ENCODE data around the gene CNOT1.
A peak's percentile ranks its signal among the peaks of the same experiment; 100 is the strongest.
"Not testable (repeated sequence)": the region's sequence is repeated elsewhere in the genome, so short reads cannot be mapped to it uniquely, and the experiment has no call there.

CNOT1 gene

GRCh38 chr16:58665200-58665599 is 35.6 kb upstream of the CNOT1 start:
- Histone ChIP-seq H3K27ac (no peak overlapping the region), H3K4me3 (ENCODE audit: low read depth, low read length) (no peak overlapping the region), H3K36me3 (replicated peaks) (peaks cover 3% of the 10 kb centered on the region), H3K27me3 (replicated peaks) (no peaks in the 10 kb centered on the region)
- DNase-seq: no peak
- no peak for TF ChIP-seq CTCF (IDR thresholded peaks at IDR 0.05; ENCODE audit: low read depth, low read length, missing control alignments)
- in situ Hi-C loops (cut with HindIII; ENCODE audit: low pct_ligation_motif_present, low sequenced_read_pairs): no loop called here

- H3K36me3 ChIP-seq (replicated peaks): no peaks in the 10 kb centered on the region
- in situ Hi-C loops (cut with HindIII; ENCODE audit: low pct_ligation_motif_present, low sequenced_read_pairs): no loop called here
- H3K27me3 ChIP-seq (replicated peaks): no peaks in the 10 kb centered on the region
- H3K4me3 ChIP-seq (ENCODE audit: low read depth, low read length): no peak overlapping the region
- no peak overlapping the region for H3K27ac ChIP-seq
- peak; percentile 91 for DNase-seq
- peak; percentile 78 for TF ChIP-seq CTCF (IDR thresholded peaks at IDR 0.05; ENCODE audit: low read depth, low read length, missing control alignments)
Measured at GRCh38 chr16:58661199-58661830, 31.7 kb upstream of the CNOT1 start.

GRCh38 chr16:58659911-58660310 is 30.3 kb upstream of the CNOT1 start:
- DNase-seq; in situ Hi-C loops (cut with HindIII; ENCODE audit: low pct_ligation_motif_present, low sequenced_read_pairs); H3K4me3 ChIP-seq (ENCODE audit: low read depth, low read length): not testable (repeated sequence)

GRCh38 chr16:58658796-58659211 is 29.2 kb upstream of the CNOT1 start:
- TF ChIP-seq CTCF (IDR thresholded peaks at IDR 0.05; ENCODE audit: low read depth, low read length, missing control alignments): no peak
- Histone ChIP-seq H3K27ac (no peak overlapping the region), H3K36me3 (replicated peaks) (no peaks in the 10 kb centered on the region), H3K4me3 (ENCODE audit: low read depth, low read length) (no peak overlapping the region), H3K27me3 (replicated peaks) (no peaks in the 10 kb centered on the region)
- DNase-seq: peak; percentile 9
- in situ Hi-C loops (cut with HindIII; ENCODE audit: low pct_ligation_motif_present, low sequenced_read_pairs): no loop called here

More at GRCh38 chr16:58659911-58660310, 30.3 kb upstream of the CNOT1 start:
- not testable (repeated sequence) for H3K27me3 ChIP-seq (replicated peaks); H3K27ac ChIP-seq; H3K36me3 ChIP-seq (replicated peaks)

- TF ChIP-seq CTCF (IDR thresholded peaks at IDR 0.05; ENCODE audit: low read depth, low read length, missing control alignments): no peak
- Histone ChIP-seq H3K36me3 (replicated peaks) (no peaks in the 10 kb centered on the region), H3K27me3 (replicated peaks) (no peaks in the 10 kb centered on the region), H3K27ac (no peak overlapping the region), H3K4me3 (ENCODE audit: low read depth, low read length) (no peak overlapping the region)
- no peak for DNase-seq
- in situ Hi-C loops (cut with HindIII; ENCODE audit: low pct_ligation_motif_present, low sequenced_read_pairs): no loop called here
Measured at GRCh38 chr16:58656899-58657298, 27.3 kb upstream of the CNOT1 start.

- Histone ChIP-seq H3K27me3 (replicated peaks) (no peaks in the 10 kb centered on the region), H3K36me3 (replicated peaks) (no peaks in the 10 kb centered on the region), H3K4me3 (ENCODE audit: low read depth, low read length) (no peak overlapping the region), H3K27ac (no peak overlapping the region)
- TF ChIP-seq CTCF (IDR thresholded peaks at IDR 0.05; ENCODE audit: low read depth, low read length, missing control alignments): no peak
- in situ Hi-C loops (cut with HindIII; ENCODE audit: low pct_ligation_motif_present, low sequenced_read_pairs): no loop called here
- no peak for DNase-seq
Measured at GRCh38 chr16:58655215-58655596, 25.6 kb upstream of the CNOT1 start.
